A172 (cell line): ENCODE data around the gene DUSP3. TPM values are rescaled to one million over a fixed set of nuclear protein-coding genes. Genes with fewer than 3 reads are reported as not detected.

ENCODE experiments used
- DNase-seq: peaks from one replicate; pipeline ENCODE4 v3.0.0-alpha.2; 2015; ENCODE audit warnings: low spot score
- total RNA-seq: library from RNA; depleted of rRNA; stranded (reverse); fragments of >200 nt; shearing (Covaris generic); gene quantifications from 2 replicates; pipeline ENCODE4 v1.2.3, GENCODE V29; 2014; rRNA removed

Gene DUSP3
- total RNA-seq, result 74.8 and 84.6 TPM in 2 replicates

DNA sequence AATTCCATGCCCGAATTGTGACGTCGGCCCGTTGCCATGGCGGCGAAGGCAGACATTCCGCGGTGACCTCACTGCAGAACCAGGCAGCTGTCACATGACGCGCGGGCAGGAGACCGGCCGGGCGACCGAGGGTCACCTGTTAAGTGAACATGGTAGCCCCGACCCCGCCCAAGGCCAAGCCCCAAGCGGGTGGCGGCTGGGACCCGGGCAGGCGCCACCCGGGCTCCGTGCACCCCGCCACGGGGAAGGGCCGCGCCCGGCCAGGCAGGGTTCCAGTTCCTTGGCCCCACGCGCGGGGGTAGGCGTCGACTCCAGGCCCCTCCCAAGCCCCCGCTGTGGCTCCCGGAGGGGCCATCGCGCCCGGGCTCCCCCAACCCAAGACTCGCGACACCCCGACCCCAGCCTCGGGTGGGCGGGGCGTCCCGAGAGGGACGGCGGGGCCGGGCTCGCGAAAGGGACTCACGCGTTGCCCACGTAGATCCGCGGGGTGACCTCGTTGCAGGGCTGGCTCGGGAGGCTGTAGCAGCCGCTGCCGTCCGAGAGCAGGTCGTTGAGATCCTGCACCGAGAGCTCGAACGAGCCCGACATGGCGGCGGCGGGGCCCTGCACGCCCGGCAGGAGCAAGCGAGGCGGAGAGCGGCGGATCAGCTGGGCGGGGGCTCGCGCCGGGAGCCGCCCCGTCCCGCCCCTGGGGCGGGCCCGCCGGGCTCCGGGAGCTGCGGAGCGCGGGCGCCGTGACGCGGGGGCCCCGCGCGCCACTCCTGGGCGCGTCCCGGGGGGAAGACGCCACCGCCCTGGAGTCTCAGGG lies at the start of gene DUSP3:
Gene DUSP3 (minus strand): TSS at position 641 of the 808 bp plus-strand sequence. CDS start 53 bp downstream, at position 588.
- peak; percentile 94 for DNase-seq

DNA sequence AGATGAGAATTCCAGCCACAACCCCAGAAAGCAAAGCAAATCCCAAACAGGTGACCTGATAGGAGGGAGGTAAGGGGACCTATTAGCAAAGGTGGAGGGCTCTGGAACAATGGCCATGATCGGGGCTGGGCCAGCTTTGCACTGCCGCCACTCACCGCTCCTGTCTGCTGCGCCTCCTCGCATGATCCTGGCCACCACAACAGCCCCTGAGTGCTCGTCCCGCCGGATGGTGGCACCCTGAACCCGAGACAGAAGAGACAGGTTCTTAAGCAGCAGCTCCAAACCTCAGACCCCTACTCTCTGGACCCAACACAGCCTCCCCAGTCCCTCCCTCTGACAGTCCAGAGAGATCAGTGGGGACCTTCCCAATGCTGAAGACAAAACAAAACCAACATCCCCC lies 48.8 kb upstream of the DUSP3 start:
- no peak for DNase-seq

DNA sequence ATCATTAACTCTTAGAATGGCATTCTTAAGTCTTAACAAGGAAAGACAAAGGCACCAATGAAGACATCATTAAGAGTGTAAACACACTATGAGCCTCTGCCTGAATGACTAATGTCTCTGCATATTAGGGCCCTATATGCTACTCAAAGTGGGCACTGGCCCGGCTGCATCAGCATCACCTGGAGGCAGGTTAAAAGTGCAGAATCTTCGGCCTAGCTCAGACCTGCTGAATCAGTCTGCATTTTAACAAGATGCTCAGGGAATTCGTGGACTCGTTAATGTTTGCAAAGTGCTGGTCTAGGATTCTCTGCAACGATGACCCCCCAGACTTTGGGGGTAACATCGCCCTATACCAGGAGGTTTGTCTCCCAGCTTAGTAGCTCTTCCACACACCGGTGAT lies 47.4 kb upstream of the DUSP3 start:
- no peak for DNase-seq

DNA sequence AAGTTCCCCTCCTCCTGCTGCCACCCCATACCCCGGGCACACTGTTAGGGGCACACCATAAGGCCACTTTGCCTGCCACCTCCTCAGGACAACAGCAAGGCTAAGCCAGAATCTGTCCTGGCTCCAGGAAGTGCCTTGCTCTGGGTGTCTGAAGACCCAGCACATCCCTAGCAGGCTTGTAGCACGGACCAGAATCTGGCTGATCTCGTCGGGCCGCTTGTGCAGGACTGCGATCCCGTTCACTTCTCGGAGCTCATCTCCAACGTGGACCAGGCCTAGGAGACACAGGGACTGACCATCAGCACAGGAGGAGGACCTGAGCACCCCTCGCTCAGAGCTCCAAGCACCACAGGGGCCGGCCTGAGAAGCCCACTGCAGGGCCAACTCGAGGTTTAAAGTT lies 46.8 kb upstream of the DUSP3 start:
- DNase-seq, result no peak

DNA sequence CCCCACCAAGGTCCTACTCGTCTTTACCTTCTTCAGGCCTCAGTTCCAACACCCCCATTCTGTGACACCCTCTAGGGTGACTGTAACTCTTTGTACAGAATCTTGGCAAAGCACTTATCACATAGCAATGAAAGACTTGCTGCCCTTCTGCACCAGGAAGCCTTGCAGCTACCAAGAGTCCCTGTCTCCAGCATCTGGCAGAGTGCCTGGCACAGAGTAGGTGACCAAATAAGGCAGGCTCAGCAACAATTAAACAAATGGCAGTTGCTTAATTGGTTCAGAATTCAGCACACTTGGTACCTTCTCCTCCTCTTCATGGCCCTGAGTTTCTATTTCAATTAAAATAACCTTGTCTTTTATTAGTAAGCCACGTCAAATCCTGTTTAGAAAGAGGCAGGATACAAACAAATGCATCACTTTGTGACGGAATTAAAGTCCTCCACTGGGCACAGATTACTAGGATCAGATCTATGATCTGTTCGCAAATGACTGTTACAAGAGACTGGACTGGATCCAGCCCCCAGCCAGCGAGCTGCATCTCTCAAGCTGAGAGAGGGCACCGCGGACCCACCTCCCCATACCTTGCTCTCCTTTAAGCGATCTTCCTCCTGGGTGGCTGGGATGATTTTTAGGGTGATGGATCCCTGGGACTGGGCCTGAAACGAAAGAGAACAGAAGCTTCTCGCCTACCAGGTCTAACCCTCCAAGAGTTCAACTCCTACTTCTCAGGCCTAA lies 44.7 kb upstream of the DUSP3 start:
- no peak for DNase-seq

DNA sequence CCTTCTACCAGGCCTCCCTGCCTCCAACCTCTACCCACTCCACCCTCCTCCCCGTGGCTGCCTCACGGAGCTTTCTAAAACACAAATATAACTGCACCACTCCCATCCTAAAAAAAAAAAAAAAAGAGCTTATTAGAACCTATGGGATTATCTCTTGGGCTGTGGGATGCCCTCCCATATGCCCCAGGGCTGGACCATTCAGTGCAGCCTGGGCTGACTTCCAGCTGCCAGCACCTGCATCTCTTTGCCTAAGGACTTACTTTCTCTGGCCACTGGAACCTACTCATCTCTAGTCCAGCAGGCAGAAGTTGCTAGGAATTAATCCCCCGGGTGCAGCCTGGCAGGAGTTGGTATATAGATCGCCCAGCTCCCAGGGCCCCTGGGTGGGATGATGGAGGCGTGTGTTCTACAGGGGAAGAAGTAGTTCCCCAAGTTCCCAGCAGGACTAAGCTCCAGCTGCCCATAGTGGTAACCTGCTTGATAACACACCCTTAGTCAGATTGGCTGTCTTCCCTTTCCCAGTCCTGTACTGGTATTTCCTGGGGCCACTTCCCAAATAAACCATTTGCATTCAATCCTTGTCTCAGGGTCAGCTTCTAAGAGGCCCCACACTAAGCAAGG lies 43.9 kb upstream of the DUSP3 start:
- no peak for DNase-seq

DNA sequence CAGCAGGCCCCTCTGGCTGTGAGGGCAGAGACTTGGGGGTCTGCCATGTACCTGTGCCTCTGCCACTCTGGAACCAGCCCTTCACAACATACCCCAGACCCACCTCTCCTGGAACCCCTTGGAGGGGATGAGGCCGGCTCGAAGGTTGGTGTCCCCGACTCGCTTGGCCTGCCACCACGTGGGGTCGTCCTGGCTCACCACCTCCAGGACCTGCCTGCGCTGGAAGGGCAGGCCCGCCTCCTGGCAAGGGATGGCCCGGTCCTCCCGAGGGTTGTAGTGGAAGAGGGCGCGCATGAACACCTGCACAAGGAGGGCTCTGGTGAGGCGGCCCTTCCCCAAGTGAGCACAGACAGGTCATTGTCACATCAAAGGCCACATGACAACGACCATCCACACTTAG lies 42.0 kb upstream of the DUSP3 start:
- no peak for DNase-seq

DNA sequence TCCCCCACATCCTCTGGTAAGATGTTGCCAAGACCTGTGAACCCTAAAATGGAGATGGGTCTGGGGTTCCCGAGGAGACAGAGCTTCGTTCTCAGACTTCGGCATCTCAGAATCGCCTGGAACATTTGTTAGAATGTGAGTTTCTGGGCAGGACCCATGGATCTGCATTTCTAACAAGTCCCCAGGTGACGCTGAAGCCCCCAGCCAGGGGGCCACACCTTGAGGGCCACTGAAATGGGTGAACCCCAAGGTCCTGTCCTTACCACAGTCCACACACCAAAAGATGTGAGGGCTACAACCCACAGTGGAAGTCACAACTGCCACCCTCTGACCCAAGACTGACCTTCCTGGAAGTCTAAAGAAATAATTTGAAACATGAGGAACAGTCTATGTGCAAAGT lies 40.2 kb upstream of the DUSP3 start:
- DNase-seq, result no peak

DNA sequence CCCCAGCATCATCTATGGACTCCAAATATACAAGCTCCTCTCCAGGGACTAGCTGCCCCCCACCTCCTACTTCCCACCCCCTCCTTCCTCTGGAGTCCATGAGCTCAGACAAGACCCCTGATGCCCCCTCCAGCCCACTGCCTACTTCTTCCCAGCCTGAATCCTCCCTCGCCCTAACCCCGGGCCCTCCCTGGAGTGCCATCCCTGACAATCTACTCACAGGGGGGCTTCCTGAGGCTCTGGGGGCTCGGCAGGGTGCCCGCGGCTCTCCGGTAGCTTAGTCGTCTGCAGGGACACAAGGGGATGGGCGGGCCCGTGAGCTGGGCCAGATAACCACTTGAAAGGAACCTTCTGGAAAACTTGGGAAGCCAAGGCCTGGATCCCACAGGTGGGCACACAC lies 39.0 kb upstream of the DUSP3 start:
- no peak for DNase-seq

DNA sequence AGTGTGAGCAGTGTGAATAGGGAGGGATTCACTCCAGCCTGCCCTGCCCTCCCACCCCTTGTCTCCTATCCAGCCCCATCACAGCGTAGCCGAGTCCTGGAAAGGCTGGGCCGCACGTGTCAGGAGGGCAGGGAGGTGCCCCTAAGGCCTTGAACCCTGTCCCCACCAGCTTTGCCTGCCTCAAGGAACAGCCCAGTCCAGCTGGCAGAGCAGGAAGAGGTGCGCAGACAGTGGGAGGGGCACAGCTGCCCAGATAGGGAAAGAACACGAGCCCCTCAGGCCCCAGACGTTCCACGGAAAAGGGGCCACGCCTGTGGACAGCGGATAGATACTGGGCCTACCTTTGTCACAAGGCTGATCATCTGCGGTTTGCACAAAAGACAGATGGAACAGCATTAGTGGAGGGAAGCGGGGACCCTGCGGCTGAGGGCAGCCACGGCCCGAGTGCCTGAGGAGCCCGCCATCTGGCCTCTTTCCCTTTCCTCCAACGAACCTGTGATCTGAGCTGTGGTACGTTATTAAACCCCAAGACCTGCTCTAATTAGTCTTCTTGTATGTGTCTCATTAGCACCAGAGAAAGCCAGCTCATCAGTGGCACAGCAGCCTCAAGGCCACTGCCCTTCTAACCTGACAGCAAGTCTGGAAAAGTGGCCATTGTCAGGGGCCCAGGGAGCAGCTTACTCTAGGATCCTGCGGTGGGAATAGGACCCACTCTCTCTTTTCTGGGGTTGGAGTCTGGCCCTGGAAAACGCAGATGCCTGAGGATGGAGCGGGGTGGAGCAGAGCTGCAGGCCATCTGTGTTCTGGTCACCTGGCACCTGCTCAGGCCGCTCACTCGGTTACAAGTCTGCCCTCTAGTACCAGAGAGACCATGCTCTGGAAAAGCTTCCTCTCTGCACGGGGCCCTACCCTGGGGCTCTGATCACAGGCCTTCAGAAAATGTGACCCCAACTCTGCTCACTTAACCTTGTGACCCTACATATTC lies 37.9 kb upstream of the DUSP3 start:
- DNase-seq, result no peak

DNA sequence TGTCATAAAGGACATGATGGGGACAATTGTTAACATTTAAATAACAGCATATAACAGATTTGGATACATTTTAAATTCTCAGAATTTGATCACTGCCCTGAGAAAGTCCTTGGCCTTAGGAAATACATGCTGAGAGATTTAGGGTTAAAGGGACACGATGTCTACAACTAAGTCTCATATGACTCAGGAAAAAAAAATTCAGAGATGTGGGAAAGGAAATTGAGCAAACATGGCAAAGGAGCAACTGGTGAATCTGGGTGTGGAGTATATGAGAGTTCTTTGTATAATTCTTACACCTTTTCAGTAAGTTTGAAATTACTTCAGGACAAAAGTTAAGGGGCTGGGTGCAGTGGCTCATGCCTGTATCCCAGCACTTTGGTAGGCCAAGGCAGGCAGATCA lies 35.9 kb upstream of the DUSP3 start:
- DNase-seq, result peak; percentile 76

DNA sequence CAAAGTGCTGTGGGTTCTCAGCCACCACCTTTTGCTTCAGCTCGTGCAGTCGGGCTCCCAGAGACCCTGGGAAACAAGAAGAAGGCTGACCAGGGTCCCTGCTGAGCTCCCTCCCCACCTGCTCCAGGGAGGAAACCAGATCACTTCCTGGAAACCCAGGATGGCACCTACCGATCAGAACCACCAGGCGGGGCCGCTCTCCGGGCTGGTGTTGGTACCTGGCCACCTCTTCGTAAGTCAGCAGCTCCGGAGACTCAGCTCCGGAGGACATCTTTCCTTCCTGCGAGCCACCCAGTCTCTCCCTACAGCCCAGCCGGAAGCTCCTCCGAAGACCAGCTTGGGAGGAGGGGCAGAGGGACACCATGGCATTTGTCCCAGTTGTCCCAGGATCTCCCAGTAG lies 35.2 kb upstream of the DUSP3 start:
- DNase-seq, result no peak

DNA sequence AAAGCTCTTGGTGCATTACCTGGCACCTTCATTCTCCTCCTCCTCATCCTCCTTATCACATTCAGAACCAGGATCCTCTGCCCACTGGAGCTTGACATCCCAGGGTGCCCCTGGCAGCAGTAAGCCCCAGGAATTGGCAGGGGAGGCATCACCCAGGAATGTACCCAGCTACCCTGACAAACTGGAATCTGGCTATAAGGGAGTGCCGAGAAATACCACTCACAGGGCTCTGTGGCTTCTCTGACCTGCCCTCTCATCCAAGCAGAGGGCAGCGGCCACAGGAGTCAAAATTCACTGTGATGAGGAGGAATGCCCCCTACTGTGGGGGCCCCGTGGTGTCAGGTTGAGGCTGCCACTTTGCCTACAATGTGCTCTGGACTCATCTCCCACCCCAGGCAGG lies 34.6 kb upstream of the DUSP3 start:
- peak; percentile 51 for DNase-seq

DNA sequence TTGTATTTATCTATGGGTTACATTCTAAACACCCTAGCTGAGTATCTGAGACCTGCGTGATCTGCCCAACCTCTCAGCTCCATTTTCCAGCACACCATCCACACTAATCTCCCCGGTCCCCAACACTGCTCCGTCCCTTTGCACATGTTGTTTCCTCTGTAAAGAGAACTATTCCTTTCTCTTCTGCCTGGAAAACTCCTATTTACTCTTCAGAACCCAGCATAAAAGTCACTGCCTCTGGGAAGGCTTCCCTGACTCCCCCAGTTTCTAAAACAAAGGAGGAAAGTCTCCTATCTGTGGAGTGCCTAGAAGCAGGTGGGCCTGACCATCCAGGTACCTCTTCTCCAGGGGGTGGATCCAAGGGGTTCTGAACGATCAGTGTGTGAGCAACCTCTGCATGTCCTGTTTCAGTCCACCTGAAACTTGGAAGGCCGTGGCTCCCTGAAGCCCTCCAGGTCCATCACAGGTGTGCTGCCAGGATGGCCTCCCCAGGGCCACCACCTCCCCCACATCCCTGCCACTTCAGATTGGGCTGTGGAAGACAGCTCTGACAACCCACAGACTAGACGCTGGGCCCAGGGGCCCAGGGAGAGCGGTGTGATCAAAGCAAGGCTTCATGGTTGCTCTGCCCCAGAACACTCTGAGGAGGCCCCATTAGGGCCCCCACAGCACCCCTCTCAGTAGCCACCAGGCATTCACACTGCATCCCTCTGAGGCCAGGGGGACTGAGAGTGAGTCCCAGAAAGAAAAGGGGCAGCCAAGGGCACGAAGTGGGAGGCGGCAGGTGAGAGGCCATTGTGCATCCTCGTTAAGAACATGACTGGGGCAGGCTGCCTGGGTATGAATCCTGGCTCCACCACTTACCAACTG lies 33.9 kb upstream of the DUSP3 start:
- no peak for DNase-seq

DNA sequence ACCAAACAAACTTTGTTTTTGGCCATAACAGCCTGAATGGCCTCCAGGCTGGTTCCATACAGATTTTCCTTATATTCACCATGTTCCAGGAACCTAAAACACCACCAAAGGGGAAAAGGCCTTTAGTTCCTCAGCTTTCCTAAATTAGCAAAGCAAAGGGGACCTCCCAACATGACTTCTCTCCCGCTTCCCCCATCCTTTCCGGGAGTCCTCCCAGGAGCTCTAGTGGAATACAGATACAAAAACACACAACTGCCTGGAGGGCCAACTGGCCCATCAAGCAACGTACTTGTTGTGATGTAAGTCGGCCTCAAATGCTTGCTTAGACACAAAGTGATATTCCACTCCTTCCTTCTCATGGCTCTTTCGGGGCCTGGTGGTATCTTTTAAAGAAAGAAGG lies 32.0 kb upstream of the DUSP3 start:
- DNase-seq, result no peak

DNA sequence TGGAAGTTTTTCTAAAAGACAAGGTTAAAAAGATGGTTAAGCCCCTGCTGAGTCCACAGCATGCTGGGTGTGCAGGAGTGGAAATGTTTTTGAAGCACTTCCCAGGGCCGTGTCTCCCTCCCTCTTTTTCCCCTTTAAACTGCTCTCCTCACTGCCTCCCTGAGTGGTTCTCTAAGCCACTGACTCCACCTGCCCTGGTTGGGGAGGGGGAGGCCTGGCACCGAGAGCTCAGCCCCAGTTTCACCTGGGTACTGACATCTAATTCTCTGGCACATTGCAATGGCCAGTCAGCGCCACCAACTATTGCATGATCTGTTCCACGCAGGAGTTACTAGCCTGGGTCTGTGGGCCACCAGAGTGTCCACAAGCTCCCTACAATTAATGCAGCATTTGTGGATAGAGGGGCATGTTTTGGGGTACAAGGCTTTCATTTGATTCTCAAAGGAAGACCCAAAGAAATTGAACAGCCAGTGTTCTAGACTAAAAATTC lies 31.5 kb upstream of the DUSP3 start:
- no peak for DNase-seq

DNA sequence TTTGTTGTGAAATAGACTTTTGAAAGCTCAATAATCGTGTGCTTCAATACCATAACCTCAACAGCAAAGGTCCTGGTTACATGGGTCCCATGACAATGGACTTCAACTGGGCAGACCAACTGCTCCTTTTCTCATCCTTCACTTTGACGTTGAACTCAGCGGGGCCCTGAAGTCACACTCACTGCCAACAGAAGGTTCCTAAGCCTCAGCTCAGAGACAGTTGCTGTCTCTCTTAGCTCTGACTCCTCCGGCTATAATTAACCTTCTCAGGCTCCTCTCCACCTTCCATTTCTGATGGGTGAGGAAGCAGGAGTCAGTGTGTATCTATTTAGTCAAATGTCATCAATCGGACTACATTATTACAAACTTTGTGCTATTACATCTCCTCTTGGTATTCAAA lies 30.3 kb upstream of the DUSP3 start:
- no peak for DNase-seq

DNA sequence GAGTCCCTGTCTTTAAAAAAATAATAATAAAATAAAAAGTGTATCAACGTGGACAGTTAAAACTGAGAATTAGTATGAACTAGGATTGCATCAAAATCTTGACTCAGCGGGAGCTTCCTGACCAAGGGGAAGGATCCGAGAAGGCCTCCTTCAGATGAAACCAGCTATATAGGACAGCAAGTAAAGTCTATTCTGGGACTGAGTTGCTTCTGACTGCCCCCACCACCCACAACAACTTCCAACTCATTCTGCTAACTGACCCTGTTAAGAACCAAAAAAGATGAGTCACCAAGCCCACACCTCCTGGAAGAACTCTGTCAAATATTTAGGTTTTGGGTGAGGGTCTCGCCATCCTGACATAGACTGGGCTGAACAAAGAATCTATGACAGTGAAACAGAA lies 29.3 kb upstream of the DUSP3 start:
- no peak for DNase-seq

DNA sequence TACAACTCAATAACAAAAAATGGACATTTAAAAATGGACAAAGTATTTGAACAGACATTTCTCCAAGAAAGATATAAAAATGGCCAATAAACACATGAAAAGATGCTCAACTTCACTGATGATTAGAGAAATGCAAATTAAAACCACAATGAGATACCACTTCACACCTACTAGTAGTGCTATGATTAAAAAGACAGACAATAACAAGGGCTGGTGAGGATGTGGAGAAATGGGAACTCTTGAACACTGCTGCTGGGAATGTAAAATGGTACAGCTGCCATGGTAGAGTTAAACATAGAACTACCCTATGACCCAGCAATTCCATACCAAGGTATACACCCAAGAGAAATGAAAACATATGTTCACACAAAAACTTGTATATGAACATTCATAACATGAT lies 26.3 kb upstream of the DUSP3 start:
- DNase-seq, result no peak

DNA sequence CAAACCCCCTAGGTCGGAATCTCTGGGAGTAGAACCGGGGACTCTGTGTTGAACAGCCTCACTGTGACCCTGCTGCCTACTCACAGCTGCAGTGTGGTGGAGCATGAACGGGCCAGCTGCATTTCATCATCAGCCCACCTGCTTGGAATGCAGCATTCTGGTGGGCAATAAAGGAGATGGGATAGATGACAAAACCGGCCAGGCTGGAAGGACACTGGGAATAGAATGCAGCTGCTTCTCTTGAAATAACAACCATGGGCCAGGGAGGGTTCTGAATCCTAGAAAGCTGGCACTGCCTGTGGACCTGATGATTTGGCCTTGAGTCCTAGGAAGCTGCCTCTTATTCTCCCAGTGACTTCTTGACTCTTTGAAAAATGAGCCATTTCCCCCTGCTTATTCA lies 25.0 kb upstream of the DUSP3 start:
- DNase-seq, result no peak

DNA sequence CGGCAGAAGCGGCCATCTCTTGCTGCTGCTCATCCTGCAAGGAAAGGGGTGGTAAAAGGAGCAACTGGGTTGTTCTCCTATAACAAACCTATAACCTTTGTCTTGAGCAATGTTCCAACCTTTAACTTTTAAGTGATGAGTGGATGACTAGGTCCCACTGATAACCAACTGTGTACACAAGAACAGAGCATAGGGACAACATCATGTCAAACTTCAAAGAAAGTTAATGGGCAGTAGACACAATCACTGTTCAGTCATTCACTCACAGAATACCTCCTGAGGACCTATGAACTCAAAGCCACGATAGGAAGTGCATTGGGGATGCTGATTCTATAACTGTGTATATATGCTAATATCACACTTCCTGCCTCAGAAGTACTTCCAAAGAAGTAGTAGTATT lies 23.1 kb upstream of the DUSP3 start:
- no peak for DNase-seq
